Fibroblast of lung (primary cell): ENCODE measurements around the gene MDK. TPM values are rescaled to one million over a fixed set of nuclear protein-coding genes. Genes with fewer than 3 reads are reported as not detected.

Source experiments
- DNase-seq, 2 donors: peaks; one replicate each; pipeline versions ENCODE4 v3.0.0 to v3.0.0-alpha.2; 2010; ENCODE audit warnings: low read depth in 2 of 2
- H2AFZ ChIP-seq: 2 replicates; pipeline ENCODE4 v1.5.1; 2012; ENCODE audit warnings: low read length, control low read depth, inconsistent platforms
- H3K27ac ChIP-seq: 2 replicates; pipeline ENCODE4 v1.5.1; 2011; ENCODE audit warnings: low read length, control low read depth; ENCODE audit not compliant: insufficient read depth
- H3K27me3 ChIP-seq: 2 replicates; pipeline ENCODE4 v1.5.1; 2011; ENCODE audit warnings: mild to moderate bottlenecking, low read length; ENCODE audit not compliant: control insufficient read depth, insufficient read depth
- H3K36me3 ChIP-seq: 2 replicates; pipeline ENCODE4 v1.5.1; 2011; ENCODE audit warnings: low read length; ENCODE audit not compliant: control insufficient read depth, insufficient read depth
- H3K4me1 ChIP-seq: 2 replicates; pipeline ENCODE4 v1.5.1; 2011; ENCODE audit warnings: low read length; ENCODE audit not compliant: control insufficient read depth, insufficient read depth; ENCODE audit errors: extremely low read depth
- H3K4me2 ChIP-seq: 2 replicates; pipeline ENCODE4 v1.5.1; 2011; ENCODE audit warnings: low read length, control low read depth; ENCODE audit not compliant: insufficient read depth; ENCODE audit errors: extremely low read depth
- H3K4me3 ChIP-seq, 4 experiments: fragments of 200-600 bp in 1 of 4; sonication (generic) in 1 of 4; replicated peaks in 1 of 4; 2 replicates each; pipeline ENCODE4 v1.5.1; 2011 to 2016; ENCODE audit warnings: low read length in 4 of 4, low read depth in 3 of 4, mild to moderate bottlenecking in 3 of 4, control low read depth in 2 of 4, inconsistent platforms in 1 of 4, mixed read lengths in 1 of 4; ENCODE audit not compliant: insufficient read depth in 1 of 4; ENCODE audit errors: control extremely low read depth in 1 of 4
- H3K79me2 ChIP-seq: 2 replicates; pipeline ENCODE4 v1.5.1; 2012; ENCODE audit warnings: mild to moderate bottlenecking, low read length, inconsistent platforms; ENCODE audit not compliant: control insufficient read depth, insufficient read depth
- H3K9ac ChIP-seq: 2 replicates; pipeline ENCODE4 v1.5.1; 2011; ENCODE audit warnings: mild to moderate bottlenecking, low read length, control low read depth; ENCODE audit not compliant: insufficient read depth
- H3K9me3 ChIP-seq: 2 replicates; pipeline ENCODE4 v1.5.1; 2012; ENCODE audit warnings: low read depth, low read length; ENCODE audit not compliant: control insufficient read depth, insufficient read depth
- H4K20me1 ChIP-seq: 2 replicates; pipeline ENCODE4 v1.5.1; 2011; ENCODE audit warnings: low read length; ENCODE audit not compliant: control insufficient read depth, insufficient read depth; ENCODE audit errors: extremely low read depth
- EZH2 ChIP-seq: IDR thresholded peaks from 2 replicates; pipeline ENCODE4 v1.5.1; 2012; ENCODE audit warnings: low read length, control low read depth, mild to moderate bottlenecking; ENCODE audit errors: missing control alignments
- polyA plus RNA-seq, 2 donors: library from polyadenylated mRNA; depleted of rRNA in 1 of 2; stranded (reverse) in 1 of 2; unstranded in 1 of 2; fragments of >200 nt; gene quantifications; 2 replicates each; pipeline ENCODE4 v1.2.1, GENCODE V29; 2011 to 2012; ENCODE audit warnings: missing spikeins in 1 of 2
- total RNA-seq: library from RNA; depleted of rRNA; stranded (reverse); fragments of >200 nt; gene quantifications from 2 replicates; pipeline ENCODE4 v1.2.1, GENCODE V29; 2014
- TF ChIP-seq, protein P1 (sequence below), 2 donors: IDR thresholded peaks in 1 of 2; conservative IDR thresholded peaks in 1 of 2; 1 replicate in 1 of 2; 2 replicates in 1 of 2; pipeline ENCODE4 v1.5.1; 2011 to 2012; ENCODE audit warnings: low read length in 2 of 2, control low read depth in 1 of 2, inconsistent platforms in 1 of 2, low read depth in 1 of 2, mild to moderate bottlenecking in 1 of 2

Gene MDK
- total and polyA plus RNA-seq, 2 donors (not counting 1 experiment from before 2014, with no cell fraction given) = 44.6 to 131 TPM

DNA sequence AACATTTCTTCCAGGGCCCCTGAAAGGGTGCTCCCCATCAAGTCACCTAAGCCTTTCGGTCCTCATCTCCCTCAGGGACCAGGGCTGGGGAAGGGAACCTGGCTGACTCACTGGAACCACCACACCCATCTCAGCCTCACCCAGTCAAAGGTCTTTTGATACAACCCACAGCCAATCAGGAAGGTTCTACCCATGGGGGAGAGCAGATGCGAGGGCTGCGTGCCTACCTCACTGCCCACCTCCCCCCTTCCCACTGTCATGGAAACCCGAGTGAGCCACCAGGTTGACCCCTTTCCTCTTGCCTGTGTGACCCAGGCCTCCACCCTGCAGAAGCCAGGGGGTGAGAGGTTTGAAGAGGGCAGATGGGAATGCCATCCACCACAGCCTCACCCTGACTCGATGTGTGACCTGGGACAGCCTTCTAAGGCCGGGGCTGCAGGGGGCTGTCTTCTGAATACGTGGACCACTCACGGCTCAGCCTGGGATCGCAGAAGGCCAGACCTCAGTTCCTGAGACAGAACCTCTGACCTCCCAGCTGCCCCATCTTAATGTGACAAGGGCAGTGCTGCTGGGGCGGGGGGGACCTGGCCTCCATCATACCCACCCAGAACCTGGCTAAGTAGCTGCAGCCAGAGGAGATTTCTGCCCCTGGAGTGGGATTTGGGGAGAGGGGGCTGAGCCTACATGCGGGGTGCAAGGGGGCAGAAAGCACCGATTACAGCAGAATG is 2.7 kb downstream of the MDK start:
- DNase-seq = no peak
- TF ChIP-seq EZH2 = no peak
- TF ChIP-seq, protein P1, sequence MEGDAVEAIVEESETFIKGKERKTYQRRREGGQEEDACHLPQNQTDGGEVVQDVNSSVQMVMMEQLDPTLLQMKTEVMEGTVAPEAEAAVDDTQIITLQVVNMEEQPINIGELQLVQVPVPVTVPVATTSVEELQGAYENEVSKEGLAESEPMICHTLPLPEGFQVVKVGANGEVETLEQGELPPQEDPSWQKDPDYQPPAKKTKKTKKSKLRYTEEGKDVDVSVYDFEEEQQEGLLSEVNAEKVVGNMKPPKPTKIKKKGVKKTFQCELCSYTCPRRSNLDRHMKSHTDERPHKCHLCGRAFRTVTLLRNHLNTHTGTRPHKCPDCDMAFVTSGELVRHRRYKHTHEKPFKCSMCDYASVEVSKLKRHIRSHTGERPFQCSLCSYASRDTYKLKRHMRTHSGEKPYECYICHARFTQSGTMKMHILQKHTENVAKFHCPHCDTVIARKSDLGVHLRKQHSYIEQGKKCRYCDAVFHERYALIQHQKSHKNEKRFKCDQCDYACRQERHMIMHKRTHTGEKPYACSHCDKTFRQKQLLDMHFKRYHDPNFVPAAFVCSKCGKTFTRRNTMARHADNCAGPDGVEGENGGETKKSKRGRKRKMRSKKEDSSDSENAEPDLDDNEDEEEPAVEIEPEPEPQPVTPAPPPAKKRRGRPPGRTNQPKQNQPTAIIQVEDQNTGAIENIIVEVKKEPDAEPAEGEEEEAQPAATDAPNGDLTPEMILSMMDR (conservative IDR thresholded peaks at IDR 0.05 in 1 of 2, IDR thresholded peaks at IDR 0.05 in 1 of 2; ENCODE audit: low read depth in 1 of 2, low read length in 2 of 2) = no peak
- no peaks in the 10 kb centered on the region for H3K79me2 ChIP-seq
- H2AFZ ChIP-seq = no peak overlapping the region
- H3K27ac ChIP-seq = no peak overlapping the region
- no peak overlapping the region for H3K4me2 ChIP-seq
- H3K4me3 ChIP-seq = no peak overlapping the region
- H3K36me3 ChIP-seq = no peaks in the 10 kb centered on the region
- H3K9ac ChIP-seq = no peak overlapping the region
- H4K20me1 ChIP-seq = peaks cover 1% of the 10 kb centered on the region
- no peaks in the 10 kb centered on the region for H3K9me3 ChIP-seq
- peaks cover 10% of the 10 kb centered on the region for H3K4me1 ChIP-seq
- peaks cover 18% of the 10 kb centered on the region for H3K27me3 ChIP-seq

DNA sequence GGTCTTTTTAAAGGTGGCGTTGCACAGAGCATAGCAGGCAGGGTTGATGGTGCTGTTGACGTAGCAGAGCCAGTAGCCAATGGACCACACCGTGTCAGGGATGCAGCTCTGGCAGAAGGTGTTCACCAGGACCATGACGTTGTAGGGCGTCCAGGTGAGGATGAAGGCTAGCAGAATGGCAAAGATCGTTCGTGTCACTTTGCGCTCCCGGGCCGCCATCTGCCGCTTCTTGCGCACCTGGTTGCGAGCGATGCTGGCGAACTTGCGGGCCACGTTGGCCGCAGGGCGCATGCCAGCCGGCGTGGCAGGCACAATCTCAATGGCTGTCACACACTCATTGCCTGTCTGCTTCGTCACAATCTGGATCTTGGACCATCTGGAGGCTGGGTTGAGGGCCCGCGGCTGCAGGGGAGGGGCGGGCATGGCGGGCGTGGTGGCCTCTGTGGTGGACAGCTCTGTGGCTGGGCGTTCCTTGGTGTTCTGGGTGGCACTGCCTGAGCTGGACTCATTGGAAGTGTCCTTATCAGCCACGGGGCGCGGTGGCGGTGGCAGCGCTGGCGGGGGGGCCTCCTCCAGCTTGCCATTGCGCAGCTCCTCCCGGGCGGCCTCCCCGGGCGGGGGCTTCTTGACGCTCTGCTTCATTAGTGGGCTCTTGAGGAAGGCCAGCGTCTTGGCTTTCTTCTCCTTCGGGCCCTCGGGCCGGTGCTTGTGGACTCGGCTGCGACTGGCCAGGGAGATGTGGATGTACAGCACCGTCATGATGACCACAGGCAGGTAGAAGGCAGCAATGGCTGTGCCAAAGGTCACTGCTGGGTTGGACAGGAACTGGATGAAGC is 3.9 kb downstream of the MDK start:
- peaks cover 1% of the 10 kb centered on the region for H4K20me1 ChIP-seq
- no peaks in the 10 kb centered on the region for H3K9me3 ChIP-seq
- no peak overlapping the region for H3K4me3 ChIP-seq
- no peaks in the 10 kb centered on the region for H3K36me3 ChIP-seq
- no peak for TF ChIP-seq EZH2
- TF ChIP-seq, protein P1 (conservative IDR thresholded peaks at IDR 0.05 in 1 of 2, IDR thresholded peaks at IDR 0.05 in 1 of 2; ENCODE audit: low read depth in 1 of 2, low read length in 2 of 2) = no peak
- H3K27me3 ChIP-seq = peaks cover 28% of the 10 kb centered on the region
- H2AFZ ChIP-seq = no peak overlapping the region
- peaks cover 15% of the 10 kb centered on the region for H3K4me1 ChIP-seq
- no peak overlapping the region for H3K9ac ChIP-seq
- no peak for DNase-seq
- no peak overlapping the region for H3K27ac ChIP-seq
- H3K79me2 ChIP-seq = no peaks in the 10 kb centered on the region
- no peak overlapping the region for H3K4me2 ChIP-seq

DNA sequence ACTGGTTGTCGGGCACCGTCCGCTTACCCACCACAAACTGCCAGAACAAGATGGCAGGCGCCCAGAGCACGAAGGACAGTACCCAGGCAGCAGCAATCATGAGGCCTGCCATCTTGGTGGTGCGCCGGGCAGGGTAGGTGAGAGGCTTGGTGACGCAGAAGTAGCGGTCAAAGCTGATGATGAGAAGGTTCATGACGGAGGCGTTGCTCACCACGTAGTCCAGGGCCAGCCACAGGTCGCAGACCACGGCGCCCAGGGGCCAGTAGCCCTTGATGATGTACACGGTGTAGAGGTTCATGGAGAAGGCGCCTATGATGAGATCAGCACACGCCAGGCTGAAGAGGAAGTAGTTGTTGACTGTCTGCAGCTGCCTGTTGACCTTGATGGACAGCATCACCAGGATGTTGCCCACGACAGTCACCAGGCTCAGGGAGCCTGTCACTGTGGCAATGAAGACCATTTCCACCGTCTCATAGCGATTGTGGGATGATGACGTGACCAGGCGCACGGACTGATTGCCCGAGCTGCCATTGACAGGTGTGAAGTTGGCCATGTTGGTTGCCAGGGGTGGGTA is 4.6 kb downstream of the MDK start:
- TF ChIP-seq, protein P1 (conservative IDR thresholded peaks at IDR 0.05 in 1 of 2, IDR thresholded peaks at IDR 0.05 in 1 of 2; ENCODE audit: low read depth in 1 of 2, low read length in 2 of 2) = no peak
- TF ChIP-seq EZH2 = no peak
- Histone ChIP-seq H3K9me3 (no peaks in the 10 kb centered on the region), H3K27ac (no peak overlapping the region), H3K36me3 (no peaks in the 10 kb centered on the region), H3K27me3 (peaks cover 33% of the 10 kb centered on the region), H4K20me1 (peaks cover 1% of the 10 kb centered on the region), H3K4me3 (no peak overlapping the region), H3K4me2 (no peak overlapping the region), H3K9ac (no peak overlapping the region), H2AFZ (no peak overlapping the region), H3K79me2 (no peaks in the 10 kb centered on the region), H3K4me1 (peaks cover 13% of the 10 kb centered on the region)
- DNase-seq = no peak
